Fibroblast of peridontal ligament (primary cell): ENCODE results near the gene FBXW7.
"Not testable (repeated sequence)": the region's sequence is repeated elsewhere in the genome, so short reads cannot be mapped to it uniquely, and the experiment has no call there.

Experiments used
- DNase-seq: peaks from one replicate; pipeline ENCODE4 v3.0.0-alpha.2; 2010; ENCODE audit errors: extremely low read depth

The FBXW7 gene, protein sequence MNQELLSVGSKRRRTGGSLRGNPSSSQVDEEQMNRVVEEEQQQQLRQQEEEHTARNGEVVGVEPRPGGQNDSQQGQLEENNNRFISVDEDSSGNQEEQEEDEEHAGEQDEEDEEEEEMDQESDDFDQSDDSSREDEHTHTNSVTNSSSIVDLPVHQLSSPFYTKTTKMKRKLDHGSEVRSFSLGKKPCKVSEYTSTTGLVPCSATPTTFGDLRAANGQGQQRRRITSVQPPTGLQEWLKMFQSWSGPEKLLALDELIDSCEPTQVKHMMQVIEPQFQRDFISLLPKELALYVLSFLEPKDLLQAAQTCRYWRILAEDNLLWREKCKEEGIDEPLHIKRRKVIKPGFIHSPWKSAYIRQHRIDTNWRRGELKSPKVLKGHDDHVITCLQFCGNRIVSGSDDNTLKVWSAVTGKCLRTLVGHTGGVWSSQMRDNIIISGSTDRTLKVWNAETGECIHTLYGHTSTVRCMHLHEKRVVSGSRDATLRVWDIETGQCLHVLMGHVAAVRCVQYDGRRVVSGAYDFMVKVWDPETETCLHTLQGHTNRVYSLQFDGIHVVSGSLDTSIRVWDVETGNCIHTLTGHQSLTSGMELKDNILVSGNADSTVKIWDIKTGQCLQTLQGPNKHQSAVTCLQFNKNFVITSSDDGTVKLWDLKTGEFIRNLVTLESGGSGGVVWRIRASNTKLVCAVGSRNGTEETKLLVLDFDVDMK

GRCh38 chr4:152535903-152536544 is at the start of gene FBXW7:
FBXW7 (minus strand) TSS chr4:152536092; CDS start chr4:152411803, 124,289 bp downstream.
- peak; percentile 98 for DNase-seq

DNA sequence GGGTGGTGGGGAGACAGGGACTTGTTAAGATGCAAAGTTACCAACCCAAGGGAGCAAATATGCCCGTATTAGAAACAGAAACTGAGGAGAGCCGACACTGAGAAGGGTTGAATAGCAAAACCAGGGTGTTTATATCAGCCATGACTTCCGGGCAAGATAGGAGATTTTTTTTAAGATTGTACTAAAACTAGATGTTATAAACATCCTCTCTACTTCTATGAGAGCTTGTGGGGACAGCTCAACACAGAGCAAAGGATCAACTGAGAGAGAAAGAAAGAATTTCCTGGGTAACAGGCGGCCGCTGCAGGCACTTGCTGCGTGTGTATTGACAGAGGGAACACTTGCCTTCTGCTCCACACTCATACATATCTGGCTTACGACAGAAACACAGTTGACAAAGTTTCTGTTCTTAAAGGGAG is 49.1 kb upstream of the FBXW7 start:
- DNase-seq: no peak

DNA sequence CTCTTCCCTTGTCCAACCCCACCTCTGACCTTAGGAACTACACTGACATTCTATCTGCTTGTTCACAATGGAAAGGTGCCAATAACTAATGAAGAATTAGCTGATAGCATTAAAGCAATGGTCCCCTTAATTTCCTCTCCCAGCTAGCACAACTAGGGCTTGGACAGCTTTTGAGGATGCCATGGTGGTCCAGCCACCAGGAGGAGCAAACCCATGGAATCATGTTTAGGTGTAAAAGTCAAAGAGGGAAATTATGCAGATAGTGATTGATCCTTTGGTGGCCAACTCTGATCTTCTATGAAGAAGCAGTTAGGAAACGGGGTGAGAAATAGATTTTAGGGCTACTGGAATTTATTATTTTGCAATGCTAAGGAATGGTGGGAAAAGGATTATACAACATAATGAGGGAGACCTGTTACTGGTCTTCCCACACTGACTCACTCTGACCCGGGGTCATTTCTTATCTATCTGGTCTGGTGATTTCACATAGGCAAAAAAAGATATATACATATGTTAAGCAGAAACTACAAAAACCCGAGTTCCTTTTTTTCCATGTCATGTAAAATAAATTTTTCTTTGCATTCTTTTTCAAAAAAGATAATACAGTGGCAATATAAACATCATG is 45.8 kb upstream of the FBXW7 start:
- no peak for DNase-seq

DNA sequence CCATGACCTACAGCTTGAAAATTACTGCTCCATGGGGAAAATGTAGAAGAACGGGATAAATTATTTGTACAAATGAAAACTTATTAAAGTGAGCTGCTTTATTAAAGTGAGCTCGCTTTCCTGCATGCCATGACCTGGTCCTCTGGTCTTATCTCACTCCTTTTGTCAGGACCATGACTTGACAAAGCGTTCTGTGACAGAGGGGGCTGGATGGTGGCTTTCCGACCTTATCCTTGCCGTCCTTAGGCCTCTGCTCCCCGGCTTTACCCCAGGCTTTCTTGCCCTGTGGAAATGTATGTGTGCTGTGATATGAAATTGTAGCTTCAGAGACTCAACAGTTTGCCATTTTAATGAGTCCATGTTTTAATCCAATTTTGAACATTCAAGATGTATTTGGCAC is 44.0 kb upstream of the FBXW7 start:
- DNase-seq: no peak

DNA sequence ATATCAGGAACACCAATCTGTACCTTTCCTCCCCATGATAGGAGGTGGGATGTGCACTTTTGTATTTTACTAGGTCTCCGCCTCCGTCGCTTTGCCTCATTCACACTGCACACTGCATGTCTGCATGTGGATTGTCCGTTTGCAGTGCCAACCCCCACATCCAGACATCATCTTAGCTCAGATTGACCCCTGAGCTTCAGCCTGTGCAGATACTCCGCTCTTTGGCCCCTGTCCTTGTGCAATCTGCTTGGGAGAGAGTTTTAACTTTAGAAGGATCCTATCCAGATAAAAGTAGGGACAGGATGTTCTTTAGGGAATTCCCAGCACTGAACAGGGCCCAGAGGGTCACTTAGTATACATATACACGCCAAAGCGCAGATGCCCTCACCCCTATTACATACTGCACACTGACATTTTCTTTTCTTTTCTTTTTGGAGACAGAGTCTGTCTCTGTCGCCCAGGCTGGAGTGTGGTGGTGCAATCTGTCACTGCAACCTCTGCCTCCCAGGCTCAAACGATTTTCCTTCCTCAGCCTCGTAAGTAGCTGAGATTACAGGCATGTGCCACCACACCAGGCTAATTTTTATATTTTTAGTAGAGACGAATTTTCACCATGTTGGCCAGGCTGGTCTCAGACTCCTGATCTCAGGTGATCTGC is 43.3 kb upstream of the FBXW7 start:
- DNase-seq: no peak

DNA sequence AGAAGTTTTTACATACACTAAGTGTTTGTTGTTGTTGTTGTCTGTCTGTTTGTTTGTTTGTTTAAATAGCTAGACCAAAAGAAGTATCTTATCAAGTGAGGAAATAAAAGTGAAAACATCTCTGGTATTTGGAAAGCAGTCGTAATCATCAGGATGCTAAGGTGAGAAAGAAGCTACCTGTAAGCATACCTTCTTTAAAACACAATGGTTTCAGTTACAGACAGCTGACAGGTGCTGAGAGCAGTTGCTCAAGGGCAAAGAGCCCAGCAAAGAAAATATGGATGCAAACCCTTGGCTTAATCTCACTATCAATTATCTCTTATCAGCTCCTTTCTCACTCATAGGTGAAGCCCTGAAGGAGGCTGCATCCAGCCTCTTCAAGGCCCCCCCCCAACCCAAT is 42.8 kb upstream of the FBXW7 start:
- no peak for DNase-seq

DNA sequence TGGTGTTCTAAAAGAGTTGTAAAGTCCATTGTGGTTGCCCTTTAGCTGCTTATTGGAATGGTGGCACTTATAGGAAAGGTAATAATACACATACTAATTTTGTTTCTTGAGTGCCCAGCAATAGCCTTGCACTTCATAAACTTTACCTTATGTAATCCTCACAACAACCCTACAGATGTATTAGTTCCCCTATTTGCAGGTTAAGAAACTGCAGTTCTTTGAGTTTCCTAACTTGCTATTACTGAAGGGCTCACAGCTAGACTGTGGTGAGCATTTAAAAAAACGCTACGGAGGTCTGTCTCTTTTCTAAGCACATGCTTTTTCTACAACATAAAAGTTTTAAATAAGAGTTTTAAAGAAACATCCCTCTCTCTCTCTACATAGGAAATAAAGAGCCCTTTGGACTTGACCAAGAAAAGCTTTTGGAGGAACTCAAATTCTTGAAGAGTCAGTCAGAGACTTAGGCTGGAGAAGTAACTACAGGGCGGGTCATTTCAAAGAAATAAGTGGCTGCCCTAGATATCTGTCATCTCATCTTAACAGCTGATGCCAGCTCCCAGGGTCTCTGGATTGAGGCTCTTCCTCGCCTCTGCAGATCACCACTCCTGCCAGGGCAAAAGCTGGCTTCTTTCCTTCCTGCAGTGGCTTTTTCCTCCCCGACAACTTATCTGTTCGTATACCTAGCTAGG is 42.0 kb upstream of the FBXW7 start:
- DNase-seq: no peak

GRCh38 chr4:152575533-152575932 is 39.6 kb upstream of the FBXW7 start:
- DNase-seq: no peak

DNA sequence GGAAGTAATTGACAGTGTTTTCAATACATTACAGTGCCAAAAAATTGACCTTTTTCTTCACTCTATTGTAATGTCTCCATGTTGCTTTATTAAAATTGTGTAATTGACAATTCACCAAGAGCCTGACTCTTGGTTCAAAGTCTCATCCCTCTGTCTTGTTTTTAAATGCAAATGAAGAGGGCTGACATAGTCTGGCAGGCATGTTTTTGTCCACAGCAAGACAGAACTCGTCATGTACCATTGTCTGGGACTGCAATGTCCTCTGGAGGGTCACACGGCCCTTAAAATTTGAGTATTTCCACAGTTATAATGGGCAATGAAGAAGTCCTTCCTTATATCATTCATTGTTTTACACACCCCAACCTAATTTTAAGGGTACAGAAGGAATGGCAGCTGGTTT is 38.0 kb upstream of the FBXW7 start:
- DNase-seq: no peak

DNA sequence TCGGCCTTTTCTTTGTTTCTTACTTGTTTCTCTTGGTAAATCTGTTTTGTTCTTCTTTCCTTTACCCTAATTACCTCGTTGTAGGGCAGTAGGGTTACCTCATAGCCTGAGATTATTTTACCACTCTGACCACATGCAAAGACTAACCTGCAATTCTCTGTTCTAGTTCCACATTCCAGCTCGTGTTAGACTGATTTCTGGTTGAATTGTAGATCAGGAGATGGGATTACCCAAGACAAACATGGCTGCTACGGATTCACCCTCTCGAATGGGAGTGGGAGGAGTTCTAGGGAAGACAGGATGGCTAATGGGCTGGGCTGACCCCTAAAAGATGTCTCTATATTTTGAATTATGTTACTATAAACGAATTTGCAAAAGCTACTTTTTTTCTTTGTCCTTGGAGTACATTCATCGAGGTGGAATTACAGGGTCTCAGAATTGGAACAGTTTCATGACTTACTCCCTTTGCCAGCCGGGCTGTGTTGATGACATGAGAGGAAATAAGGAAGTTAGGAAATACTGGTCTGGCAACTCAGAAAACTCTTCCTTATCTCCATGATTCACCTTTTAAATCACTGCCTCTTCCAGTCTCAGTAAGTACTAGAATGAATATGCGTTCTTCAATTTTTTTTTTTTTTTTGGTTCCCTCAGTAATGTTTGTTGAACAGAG is 36.7 kb upstream of the FBXW7 start:
- DNase-seq: no peak

- DNase-seq: no peak
Measured at GRCh38 chr4:152571770-152572169, 35.9 kb upstream of the FBXW7 start.

DNA sequence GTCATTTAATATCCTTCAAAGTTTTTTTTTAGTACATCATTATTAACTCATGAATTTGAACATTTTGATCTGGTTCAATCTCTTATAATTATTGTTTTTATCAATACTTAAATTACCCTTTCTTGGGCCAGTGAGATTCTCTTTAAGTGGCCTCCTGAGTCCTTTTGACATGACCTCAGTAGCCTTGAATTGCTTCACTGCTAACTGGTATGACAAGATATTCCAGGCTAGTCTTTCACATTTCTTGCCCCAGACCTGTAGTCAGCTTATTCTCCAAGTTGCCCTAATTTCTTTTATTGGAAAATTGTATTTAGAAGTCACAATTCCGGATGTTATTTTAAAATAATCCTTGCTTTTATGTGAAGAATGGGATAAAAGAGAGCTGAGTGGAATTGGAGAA is 35.4 kb upstream of the FBXW7 start:
- no peak for DNase-seq

- no peak for DNase-seq
Measured at GRCh38 chr4:152565333-152565732, 29.4 kb upstream of the FBXW7 start.

GRCh38 chr4:152564336-152564735 is 28.4 kb upstream of the FBXW7 start:
- DNase-seq: no peak

- no peak for DNase-seq
Measured at GRCh38 chr4:152563209-152563608, 27.3 kb upstream of the FBXW7 start.

DNA sequence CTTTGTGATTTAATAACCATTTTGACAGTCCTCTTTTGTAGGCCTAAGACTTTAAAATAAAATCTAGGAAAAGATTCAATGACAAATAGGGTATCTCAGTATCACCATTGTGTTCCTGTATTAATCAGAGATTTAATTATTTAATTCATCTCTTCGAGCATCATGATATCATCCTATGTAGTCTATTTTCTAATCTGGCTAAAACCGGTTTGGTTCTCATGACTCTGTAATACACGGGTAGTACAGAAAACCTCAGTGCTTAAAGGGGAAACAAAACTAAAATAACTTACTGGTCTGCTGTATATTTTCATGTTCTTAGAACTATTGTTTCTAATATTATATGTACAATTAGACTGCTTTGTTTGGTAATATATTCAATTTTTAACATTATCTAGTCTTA is 23.7 kb upstream of the FBXW7 start:
- no peak for DNase-seq

DNA sequence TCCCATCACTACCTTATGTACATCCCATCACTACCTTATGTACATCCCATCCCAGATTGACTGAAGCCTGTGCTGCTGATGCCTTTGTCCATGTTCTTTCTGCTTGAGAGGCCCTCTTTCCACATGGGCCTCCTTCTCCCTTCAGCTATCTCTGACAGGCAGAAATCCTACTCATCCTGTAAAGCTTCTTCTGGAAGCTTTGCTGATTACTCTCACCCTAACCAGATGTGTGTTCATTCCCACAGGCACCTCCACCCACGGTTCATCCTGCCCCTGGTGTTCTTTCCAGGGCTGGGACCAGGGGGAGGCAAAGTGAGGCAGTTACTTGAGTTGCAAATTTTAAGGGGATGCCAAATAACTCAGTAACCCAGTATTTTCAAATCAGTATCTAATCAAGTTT is 22.5 kb upstream of the FBXW7 start:
- no peak for DNase-seq

DNA sequence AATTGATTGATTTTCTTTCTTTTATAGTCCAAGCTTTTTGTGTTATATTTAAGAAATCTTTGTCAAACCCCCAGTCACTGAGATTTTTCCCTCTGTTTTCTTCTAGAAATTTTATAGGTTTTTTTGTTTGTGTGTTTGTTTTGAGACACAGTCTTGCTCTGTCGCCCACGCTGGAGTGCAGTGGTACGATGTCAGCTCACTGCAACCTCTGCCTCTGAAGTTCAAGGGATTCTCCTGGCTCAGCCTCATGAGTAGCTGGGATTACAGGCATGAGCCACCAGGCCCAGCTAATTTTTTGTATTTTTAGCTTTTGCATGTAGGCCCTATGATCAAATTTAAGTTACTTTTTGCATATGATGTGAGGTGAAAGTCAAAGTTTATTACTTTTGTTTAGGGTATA is 20.9 kb upstream of the FBXW7 start:
- DNase-seq: no peak

- DNase-seq: no peak
Measured at GRCh38 chr4:152556283-152556682, 20.4 kb upstream of the FBXW7 start.

DNA sequence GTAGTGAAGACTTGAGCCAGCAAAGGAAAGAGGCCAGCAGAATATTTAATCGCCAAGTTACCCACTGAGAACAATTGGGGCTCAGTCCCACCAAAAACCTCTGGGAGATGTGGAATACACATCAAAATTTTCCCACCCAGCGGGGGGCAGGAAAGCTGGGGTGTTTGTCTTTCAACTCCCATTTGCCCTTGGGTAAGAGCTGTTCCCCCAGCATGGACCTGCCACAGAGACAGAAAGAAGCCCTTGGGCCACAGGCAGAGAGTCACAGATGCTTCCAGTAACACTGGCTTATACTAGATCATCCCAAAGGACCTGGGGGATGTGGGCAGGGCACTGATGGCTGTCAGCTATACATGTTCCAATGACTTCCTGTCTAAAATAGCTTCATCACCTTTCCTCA is 18.9 kb upstream of the FBXW7 start:
- no peak for DNase-seq

DNA sequence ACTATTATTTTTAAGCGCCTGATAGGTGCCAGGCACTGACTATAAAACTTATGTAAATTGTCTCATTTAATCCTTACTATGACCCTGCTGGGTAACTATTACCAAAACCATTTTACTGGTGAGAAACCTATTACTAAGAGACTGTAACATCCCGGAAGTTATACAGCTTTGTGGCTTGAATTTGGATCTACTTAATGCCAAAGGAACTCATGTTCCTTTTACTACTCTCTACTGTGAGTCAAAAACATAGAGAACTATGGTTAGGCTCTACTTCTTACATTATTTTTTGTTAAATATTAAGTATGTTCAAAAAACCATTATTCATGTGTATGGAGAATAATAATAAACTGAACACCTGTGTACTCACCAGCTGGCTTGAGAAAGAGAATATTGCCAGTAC is 14.8 kb upstream of the FBXW7 start:
- DNase-seq: not testable (repeated sequence)
